HepG2 (cell line): Measurements from ENCODE around the gene TF. TPM values are rescaled to one million over a fixed set of nuclear protein-coding genes. Genes with fewer than 3 reads are reported as not detected.

Experiments used
- CCDC6 ChIP-seq: sonication (generic); formaldehyde crosslinking; IDR thresholded peaks from 2 replicates; pipeline ENCODE4 v1.8.1; 2022; ENCODE audit warnings: mild to moderate bottlenecking, missing genetic modification reagents, moderate library complexity
- CEBPB ChIP-seq: IDR thresholded peaks from 2 replicates; pipeline ENCODE4 v1.6.1; 2011; ENCODE audit warnings: low read depth, low read length, improper control_type of control experiment, borderline replicate concordance
- CTCF ChIP-seq: sonication (generic); formaldehyde crosslinking; IDR thresholded peaks from 2 replicates; pipeline ENCODE4 v1.5.0; 2020; ENCODE audit warnings: mild to moderate bottlenecking, missing genetic modification reagents, moderate library complexity
- DZIP1 ChIP-seq: sonication (generic); formaldehyde crosslinking; IDR thresholded peaks from 2 replicates; pipeline ENCODE4 v1.5.0; 2020; ENCODE audit warnings: mild to moderate bottlenecking, missing genetic modification reagents
- E2F2 ChIP-seq: sonication (generic); formaldehyde crosslinking; IDR thresholded peaks from 2 replicates; pipeline ENCODE4 v1.4.0; 2020; ENCODE audit warnings: missing genetic modification reagents, borderline replicate concordance
- PAF1 ChIP-seq: IDR thresholded peaks from 2 replicates; pipeline ENCODE4 v1.6.1; 2016; ENCODE audit warnings: missing genetic modification reagents, missing compliant biosample characterization
- PRDM10 ChIP-seq: sonication (generic); formaldehyde crosslinking; IDR thresholded peaks from 2 replicates; pipeline ENCODE4 v1.4.0; 2020; ENCODE audit warnings: low read depth, missing genetic modification reagents
- SCMH1 ChIP-seq: sonication (generic); formaldehyde crosslinking; IDR thresholded peaks from 2 replicates; pipeline ENCODE4 v1.9.0; 2021; ENCODE audit warnings: missing genetic modification reagents, mild to moderate bottlenecking, borderline replicate concordance
- TBP ChIP-seq: sonication (generic); formaldehyde crosslinking; IDR thresholded peaks from 2 replicates; pipeline ENCODE4 v1.5.0; 2020; ENCODE audit warnings: missing genetic modification reagents
- TRAFD1 ChIP-seq: sonication (generic); formaldehyde crosslinking; IDR thresholded peaks from 2 replicates; pipeline ENCODE4 v1.5.1; 2020; ENCODE audit warnings: missing genetic modification reagents, mild to moderate bottlenecking, borderline replicate concordance
- ZBTB7B ChIP-seq: sonication (generic); formaldehyde crosslinking; IDR thresholded peaks from 2 replicates; pipeline ENCODE4 v1.4.0; 2020; ENCODE audit warnings: missing genetic modification reagents
- ZNF10 ChIP-seq: sonication (generic); formaldehyde crosslinking; IDR thresholded peaks from 2 replicates; pipeline ENCODE4 v1.4.0; 2020; ENCODE audit warnings: mild to moderate bottlenecking, low read depth, missing genetic modification reagents, borderline replicate concordance
- ZNF354B ChIP-seq: sonication (generic); formaldehyde crosslinking; IDR thresholded peaks from 2 replicates; pipeline ENCODE4 v1.8.0; 2022; ENCODE audit warnings: mild to moderate bottlenecking, missing genetic modification reagents
- ZNF549 ChIP-seq: sonication (generic); formaldehyde crosslinking; IDR thresholded peaks from 2 replicates; pipeline ENCODE4 v1.5.0; 2020; ENCODE audit warnings: missing genetic modification reagents
- ZNF704 ChIP-seq: sonication (generic); formaldehyde crosslinking; IDR thresholded peaks from 2 replicates; pipeline ENCODE4 v1.8.1; 2023; ENCODE audit warnings: mild to moderate bottlenecking, inconsistent platforms, moderate library complexity, missing genetic modification reagents, borderline replicate concordance
- polyA plus RNA-seq, 8 experiments: library from polyadenylated mRNA; depleted of rRNA in 3 of 8; stranded (reverse) in 7 of 8; unstranded in 1 of 8; fragments of >200 nt; fragmentation: Illumina TruSeq in 4 of 8; extraction: Trizol in 4 of 8; gene quantifications; 2 replicates each; pipeline versions ENCODE4 v1.2.1 to v1.2.3, GENCODE V29; 2011 to 2016; ENCODE audit warnings: low read depth in 4 of 8, missing spikeins in 1 of 8, mixed read lengths in 1 of 8; ENCODE audit not compliant: insufficient read depth in 1 of 8
- total RNA-seq, 5 experiments: library from RNA; depleted of rRNA; stranded (reverse); fragments of >200 nt; fragmentation: Illumina TruSeq; extraction: Trizol; gene quantifications; 2 replicates each; pipeline ENCODE4 v1.2.3, GENCODE V29; 2016; ENCODE audit warnings: low read depth in 1 of 5

TF gene
- total and polyA plus RNA-seq, 2 of the 13 experiments (the other 11 are each of a cell fraction or from before 2014, with no cell fraction given), result 10,074 to 11,821 TPM

GRCh38 chr3:133745981-133746711, at the start of gene TF (continued):
- peak; percentile 98 for TF ChIP-seq TRAFD1
- peak; percentile 91; the same call in 1 of the 2 replicates for TF ChIP-seq CCDC6 (CRISPR knock-in tag)
- TF ChIP-seq PRDM10, result peak; percentile 77; the same call in 1 of the 2 replicates
- TF ChIP-seq ZBTB7B (CRISPR knock-in tag), result peak; percentile 98
- peak; percentile 99 for TF ChIP-seq CEBPB
- peak; percentile 79; the same call in 1 of the 2 replicates for TF ChIP-seq E2F2 (CRISPR knock-in tag)
- TF ChIP-seq SCMH1 (CRISPR knock-in tag), result no peak
- peak; percentile 95 for TF ChIP-seq ZNF354B
- no peak for TF ChIP-seq TBP (CRISPR knock-in tag)
- no peak for TF ChIP-seq ZNF10 (CRISPR knock-in tag)
- no peak for TF ChIP-seq ZNF704
- peak; percentile 80; the same call in 1 of the 2 replicates for TF ChIP-seq DZIP1 (CRISPR knock-in tag)
- no peak for TF ChIP-seq ZNF549 (CRISPR knock-in tag)
- no peak for TF ChIP-seq PAF1 (CRISPR knock-in tag)
- no peak for TF ChIP-seq CTCF (CRISPR knock-in tag)
